ENCODE data around the gene CDH23.

The CDH23 gene

DNA sequence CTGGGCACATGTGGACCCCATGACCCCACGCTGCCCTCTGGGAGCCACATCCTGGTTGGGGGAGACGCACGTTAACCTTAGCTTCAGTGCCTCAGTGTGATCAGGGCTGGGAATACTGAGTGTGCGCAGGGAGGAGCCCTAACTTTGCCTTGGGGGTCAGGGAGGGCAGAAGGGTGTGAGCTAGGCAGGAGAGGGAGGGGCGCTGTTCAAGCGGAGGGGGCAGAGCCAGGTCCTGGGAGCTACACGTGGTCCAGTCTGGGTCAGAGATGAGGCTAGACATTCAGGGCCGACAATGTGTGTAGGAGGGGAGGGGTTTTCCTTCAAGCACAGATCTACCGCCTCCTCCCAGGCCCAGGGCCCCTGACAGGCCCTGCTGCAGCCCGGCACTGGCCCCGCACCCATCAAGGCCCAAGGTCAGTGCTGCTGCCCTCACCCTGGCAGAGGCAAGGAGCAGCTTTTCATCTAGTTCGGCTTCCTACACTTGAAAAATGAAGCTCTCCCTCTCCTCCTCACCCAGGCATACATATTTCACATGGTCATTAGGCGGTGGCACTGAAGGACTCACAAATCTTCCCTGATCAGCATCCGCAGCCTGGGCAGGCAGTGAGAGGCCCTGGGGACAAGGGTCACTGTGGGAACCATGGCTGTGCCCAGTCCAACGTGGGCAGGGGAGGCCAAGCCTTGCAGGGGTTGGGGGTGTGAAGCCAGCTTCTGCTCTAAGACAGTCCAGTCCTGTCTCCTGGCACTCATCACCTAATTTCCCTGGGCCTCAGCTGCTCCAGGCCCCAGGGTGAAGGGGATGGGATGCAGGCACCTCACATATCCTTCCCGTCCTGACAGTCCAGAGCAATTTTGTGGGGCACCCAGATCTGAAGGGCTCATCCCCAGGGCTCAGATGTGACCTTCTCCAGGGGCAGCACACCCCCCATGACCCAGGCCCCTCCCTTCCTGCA lies 275.6 kb downstream of the CDH23 start:
- no peak for DNase-seq

GRCh38 chr10:71675295-71675970 lies 278.7 kb downstream of the CDH23 start:
- no peak for DNase-seq

- DNase-seq: no peak
These were observed 280.5 kb downstream of the CDH23 start for GRCh38 chr10:71677261-71677660.

DNA sequence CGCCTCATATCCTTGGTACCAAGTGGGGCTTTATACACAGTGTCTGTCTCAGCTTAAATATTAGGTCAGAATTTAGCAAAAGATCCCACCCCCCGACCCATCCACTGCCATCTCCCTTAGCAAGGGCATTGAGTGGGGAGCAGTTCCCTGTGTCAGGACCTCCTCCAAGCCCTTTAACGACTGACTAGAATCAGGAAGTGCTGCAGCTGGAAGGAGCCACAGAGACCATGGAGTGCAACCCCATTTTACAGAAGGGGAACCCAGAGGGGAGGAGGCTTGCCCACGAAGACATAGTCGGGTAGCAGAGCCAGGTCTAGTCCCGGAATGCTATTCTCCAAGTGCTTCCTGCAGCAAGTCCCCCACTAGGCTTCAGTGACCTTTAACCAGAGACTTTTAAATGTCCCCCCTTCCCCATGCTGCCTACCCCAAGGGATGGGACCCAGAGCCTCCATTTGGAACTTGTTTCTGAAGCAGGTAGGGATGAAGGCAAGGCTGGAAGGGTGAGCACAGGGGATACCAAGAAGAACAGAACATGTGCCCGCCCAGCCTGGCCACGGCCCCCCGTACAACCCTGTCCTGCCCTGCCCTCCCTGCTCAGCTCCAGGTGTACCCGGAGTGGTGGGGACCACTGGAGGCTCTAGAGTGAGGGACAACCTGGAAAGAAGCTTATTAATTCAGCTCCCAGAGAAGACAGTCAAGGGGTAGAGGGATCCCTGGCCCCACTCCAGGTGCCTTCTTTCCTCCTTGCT lies 281.5 kb downstream of the CDH23 start:
- DNase-seq: no peak

DNA sequence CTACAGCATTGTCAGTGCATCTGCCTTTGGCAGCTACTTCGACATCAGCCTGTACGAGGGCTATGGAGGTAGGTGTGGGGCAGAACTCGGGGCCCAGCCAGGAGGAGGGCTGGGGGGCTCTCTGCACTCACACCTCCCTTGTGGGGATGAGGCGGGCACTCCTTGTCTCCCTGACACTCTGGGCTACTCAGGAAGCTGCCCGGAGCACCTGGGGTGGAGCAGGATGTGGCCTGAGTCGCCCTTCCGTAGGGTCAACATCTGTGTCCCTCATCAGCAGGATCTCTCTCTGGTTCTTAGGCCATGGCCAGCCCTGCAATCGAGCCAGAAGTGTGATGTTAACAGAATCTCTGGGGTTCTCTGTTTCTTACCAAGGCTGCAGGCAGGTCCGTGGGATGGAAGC lies 282.7 kb downstream of the CDH23 start:
- DNase-seq: no peak

GRCh38 chr10:71681977-71682376 lies 285.3 kb downstream of the CDH23 start:
- DNase-seq: no peak

- no peak for DNase-seq
These were observed 286.6 kb downstream of the CDH23 start for GRCh38 chr10:71683301-71683700.

- peak; percentile 14 for DNase-seq
These were observed 287.8 kb downstream of the CDH23 start for GRCh38 chr10:71684356-71685173.

DNA sequence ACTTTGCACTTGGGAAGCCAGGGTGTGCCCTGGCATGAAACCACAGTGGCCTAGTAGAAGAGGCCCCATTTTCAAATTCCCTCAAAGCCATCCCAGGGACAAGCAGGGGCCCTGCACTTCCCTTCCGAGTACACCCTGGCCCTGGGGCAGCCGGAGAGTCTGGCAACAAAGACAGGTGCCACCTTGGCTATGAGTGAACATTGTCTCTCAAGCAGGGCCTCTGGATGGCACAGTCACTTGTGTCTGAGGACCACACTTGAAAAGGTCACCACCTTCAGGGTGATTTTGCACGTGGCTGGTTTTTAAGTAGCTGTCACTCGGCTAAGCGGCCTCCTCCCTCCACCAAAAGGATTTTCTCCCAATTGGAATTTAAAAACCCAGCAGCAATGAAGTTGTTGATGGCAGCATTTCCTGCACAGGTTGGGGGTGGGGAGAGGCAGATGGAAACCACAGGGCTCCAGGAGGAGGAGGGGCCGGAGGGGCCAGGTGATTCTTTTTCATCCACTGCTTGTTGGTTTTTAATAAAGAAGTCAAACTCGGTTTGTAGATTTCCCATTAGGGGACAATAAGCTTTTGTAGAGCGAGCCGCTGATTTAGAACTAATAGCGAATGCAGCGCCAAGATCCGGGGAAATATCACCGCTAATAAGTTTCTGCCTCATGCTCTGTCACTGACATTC lies 289.0 kb downstream of the CDH23 start:
- peak; percentile 13 for DNase-seq

DNA sequence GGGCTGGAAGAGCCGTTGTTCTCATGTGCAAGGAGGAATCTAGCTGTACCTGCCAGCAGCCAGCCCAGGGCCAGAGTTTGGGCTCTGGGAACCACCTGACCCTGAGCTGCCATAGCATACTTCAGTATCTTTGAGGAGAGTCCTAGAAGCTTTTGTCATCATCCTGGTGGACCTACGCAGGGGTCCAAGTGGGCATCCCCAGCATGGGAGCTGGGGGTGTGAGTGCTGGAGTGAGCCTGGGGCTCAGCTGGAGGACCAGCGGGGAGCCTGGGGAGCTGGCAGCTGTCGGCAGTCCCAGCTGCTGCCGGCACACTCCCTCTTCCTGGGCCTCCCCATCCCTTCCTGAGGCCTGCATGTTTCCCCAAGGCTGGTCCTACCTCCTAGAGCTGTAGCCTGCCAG lies 290.4 kb downstream of the CDH23 start:
- peak; percentile 56 for DNase-seq

- no peak for DNase-seq
These were observed 290.8 kb downstream of the CDH23 start for GRCh38 chr10:71687480-71687879.

GRCh38 chr10:71688256-71688655 lies 291.5 kb downstream of the CDH23 start:
- DNase-seq: no peak

DNA sequence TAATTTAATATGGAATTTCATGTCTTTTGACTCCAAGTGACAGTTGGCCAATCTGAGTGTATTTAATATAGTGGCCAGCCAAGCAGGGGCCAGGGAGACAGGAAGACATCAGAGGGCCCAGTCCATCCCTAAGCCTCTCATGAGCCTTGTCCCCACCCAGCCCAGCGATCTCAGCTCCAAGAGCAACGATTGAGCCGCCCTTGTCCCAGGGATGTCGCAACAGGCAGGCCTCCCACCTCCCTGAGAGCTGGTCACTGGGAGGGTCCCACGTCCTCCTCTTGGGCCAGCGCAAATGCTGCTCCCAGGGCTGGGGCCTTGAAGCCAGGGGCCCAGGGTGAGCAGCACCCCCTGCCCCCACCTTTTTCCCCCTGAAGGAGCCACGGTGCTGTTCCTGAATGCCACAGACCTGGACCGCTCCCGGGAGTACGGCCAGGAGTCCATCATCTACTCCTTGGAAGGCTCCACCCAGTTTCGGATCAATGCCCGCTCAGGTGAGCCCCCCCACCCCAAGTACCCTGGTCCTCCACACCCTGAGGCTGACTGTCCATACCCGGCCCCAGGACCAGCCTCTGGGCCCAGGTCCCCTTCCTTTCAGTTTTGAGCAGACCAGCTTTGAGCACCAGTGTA lies 293.5 kb downstream of the CDH23 start:
- no peak for DNase-seq

DNA sequence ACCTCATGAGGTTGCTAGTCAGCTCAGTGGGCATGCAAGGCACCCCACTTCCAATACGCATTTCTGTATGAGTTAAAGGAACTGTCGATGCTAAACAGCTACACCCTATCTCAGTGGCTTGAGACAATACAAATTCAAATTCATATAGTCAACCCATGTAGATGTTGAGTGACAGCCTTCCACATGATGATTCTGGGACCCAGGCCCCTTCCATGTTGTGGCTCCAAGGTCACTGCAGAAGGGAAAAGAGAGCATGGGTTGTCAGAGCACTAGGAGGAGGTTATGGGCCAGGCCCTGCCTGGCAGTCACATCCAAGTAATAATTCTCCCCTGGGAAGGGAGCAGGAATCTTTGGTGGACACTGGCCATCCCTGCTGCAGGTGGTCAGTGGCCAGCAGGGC lies 294.7 kb downstream of the CDH23 start:
- no peak for DNase-seq

GRCh38 chr10:71692598-71693306 lies 296.0 kb downstream of the CDH23 start:
- DNase-seq: no peak

- DNase-seq: no peak
These were observed 296.7 kb downstream of the CDH23 start for GRCh38 chr10:71693377-71693776.

DNA sequence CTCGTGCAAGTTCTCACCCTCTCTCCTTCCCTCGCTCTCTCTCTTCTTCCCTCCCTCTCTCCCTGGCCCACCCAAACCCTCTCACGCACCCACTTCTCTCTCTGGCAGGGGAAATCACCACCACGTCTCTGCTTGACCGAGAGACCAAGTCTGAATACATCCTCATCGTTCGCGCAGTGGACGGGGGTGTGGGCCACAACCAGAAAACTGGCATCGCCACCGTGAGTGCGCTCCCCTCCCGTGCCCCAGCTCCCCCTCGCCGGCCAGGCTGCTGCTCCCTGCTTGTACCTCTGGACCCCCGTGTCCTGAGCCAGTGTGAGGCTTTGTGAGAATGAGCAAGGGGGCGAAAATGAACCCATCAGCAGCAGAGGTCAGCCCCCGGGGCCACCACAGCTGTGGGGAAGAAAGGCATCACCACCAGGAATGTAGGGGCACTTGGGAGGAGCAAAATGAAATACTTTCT lies 297.4 kb downstream of the CDH23 start:
- no peak for DNase-seq

DNA sequence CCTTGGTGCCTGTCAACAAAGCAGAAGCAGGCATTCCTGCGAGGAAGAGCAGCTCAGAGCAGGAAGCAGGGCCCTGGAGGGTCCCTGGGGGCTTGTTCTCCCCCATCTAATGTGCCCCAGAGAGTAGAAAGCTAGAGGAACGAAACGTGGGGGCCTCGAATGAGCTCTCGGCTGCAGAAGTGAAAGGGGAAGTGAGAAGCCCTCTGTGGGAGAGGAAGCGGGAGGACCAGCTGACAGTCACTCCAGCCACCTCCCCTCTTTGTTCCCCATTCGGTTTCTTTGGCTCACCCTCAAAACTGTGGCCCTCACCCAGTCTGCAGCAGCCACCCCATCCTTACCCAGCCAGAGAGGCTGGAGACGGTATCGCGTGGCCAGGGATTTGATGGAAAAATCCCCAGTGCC lies 297.8 kb downstream of the CDH23 start:
- DNase-seq: no peak

GRCh38 chr10:71695502-71696476 lies 299.1 kb downstream of the CDH23 start:
- DNase-seq: no peak
